GM12801 (cell line): ENCODE data around the gene MSANTD7.

Experiments
- CTCF ChIP-seq: IDR thresholded peaks from one replicate; pipeline ENCODE4 v1.5.1; 2011; ENCODE audit warnings: control low read depth; ENCODE audit not compliant: insufficient read length; ENCODE audit errors: extremely low read depth

MSANTD7 gene

GRCh38 chr10:14880229-14880628 is 42.1 kb downstream of the MSANTD7 start:
- no peak for TF ChIP-seq CTCF

GRCh38 chr10:14884082-14884481 is 46.0 kb downstream of the MSANTD7 start:
- TF ChIP-seq CTCF = no peak
